Stimulated activated CD4-positive, alpha-beta T cell treated with anti-CD3 and anti-CD28 coated beads, TNF-alpha, amount 100 ng/mL, for 4 hours (primary cell): ENCODE measurements around the gene KLF13.

Source experiments
- DNase-seq, 3 experiments: peaks; one replicate each; pipeline ENCODE4 v3.0.0-alpha.2; 2020; ENCODE audit warnings: low read depth in 3 of 3

KLF13 gene

DNA sequence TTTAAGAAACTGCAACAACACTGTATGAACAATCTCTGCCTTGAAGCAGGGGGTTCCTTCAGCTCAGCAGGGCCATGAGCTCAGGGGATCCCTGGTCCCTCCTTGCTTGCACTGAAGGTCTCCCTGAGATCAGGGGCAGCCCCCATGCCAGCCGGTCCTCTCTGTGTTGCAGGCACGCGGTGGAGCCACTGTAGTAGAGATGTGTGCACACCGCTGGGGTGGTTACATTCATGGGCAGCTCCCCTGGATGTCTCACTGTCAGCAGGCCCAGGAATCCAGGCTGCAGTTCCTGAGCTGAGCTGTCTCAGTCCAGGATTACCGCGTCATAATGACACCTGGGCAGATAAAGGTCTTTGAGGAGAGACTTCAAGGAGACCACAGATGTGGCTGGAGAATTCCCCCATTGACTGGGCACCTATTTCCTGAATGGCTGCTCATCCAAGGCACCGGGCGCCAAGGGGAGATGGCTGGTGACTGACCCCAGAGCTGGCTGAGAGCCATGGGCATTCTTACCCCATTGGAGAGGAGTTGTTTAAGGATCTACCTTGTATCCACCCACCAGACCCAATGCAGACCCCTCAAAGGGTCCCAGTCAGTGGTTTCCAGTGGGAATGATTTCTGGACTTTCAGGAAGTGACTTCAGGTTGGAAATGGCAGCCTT lies 10.4 kb upstream of the KLF13 start:
- no peak for DNase-seq

DNA sequence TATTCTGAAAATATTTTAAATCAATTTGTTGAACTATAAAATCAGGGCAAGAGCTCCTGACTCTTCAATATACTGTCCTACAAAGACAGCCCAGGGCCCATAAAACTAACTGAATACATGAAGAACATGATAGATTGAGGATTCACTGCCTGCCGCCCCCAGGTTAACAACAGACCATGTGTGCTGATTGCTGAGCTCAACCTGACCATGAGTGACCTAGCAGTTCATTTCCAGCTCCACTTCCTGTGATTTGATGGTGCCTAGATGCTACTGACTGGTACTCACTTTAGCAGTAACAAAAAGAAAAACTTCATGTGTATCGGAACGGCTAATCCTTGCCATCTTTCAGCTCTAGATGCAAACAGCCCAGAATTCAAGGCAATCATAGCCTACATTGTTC lies 9.6 kb upstream of the KLF13 start:
- DNase-seq = no peak

DNA sequence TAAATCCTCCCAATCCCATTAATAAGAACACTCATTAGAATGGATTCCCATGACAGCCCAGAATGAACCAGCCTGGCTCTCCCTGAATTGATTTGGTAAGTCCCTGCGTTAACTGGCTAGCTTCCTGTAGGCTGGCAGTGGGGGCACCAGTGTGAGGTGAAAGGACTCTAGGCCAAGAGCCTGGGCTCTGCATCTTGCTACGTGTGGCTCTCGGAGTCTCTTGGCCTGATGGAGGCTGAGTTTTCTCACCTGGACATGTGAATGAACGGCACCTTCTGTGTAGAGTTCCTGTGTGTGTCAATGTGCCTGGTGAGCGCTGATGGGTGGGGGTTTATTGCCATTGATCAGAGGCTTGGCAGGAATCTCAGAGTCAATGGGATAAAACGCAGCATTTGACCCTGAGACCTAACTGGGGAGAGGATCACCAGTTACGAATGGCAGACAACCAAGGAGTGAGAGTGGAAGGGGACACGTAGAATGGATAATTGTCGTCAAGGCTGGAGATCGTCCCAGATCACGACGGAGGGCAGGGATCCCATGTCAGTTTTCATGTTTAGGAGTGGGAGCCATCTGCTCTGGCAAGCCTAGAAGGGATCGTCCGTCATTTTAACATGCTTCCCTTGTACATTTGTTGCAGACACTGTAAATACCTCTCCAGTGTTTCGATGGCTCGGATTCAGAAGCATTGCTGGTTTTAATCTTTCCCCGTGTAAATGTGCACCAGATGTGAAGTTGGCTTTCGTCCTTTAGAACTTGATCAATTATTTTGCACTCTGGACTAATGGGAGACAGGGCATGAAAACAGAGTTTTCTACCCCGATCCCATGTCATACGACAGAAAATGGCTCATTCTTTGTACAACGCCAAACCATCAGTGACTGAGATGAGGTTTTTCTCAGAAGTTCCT lies 9.0 kb upstream of the KLF13 start:
- no peak for DNase-seq

DNA sequence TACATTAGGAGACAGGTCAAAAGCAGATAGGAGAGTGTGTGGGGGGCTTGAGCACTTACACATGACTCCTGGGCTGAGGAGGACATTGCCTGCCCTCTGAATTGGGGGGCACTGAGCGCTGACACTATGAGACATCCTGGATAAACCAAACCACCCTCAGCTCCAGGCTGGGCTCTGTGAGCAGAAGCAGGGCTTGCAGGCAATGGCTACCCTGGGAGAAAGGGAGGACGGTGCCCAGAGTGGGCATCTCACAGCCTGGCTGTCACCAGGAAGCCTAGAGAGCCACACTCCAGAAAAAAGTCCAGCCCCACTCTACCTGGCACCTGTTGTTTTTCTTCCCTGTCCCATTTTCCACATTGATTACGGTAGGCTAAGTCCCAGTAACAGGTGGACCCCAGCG lies 8.2 kb upstream of the KLF13 start:
- no peak for DNase-seq

DNA sequence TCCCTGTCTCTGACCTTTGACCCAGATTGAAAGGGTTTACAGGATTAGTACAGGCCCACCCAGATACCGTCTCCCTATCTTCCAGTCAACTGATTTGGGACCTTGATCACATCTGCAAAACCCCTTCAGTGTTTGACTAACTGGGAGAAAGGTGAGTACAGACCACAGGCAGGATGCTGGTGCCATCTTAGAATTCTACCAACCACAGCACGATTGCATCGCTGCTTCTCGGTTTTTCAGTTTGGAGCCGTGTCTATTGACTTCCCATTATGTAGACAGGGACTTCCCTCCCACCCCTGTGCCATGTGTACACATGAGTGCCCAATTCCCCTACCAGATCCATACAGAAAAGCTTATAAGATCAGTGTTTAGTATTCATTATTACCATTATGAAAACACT lies 6.6 kb upstream of the KLF13 start:
- DNase-seq = no peak

DNA sequence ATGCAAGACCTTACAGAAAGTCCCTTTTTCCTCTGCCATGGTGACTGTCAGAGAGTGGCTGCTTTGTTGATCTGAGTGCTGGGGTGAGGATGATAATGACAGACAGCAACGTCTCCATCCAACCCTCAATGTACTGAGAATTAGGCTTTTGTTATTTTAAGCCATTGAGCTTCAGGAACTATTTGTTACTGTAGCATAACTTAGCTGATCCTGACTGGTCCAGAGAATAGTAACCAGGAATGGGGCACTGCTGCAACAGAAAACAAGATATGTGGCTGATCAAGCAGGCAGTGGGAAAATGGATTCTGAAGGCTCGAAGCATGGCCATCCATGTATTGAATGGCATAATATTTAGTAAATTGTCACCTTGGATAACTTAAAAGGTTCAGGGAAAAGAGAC lies 5.2 kb upstream of the KLF13 start:
- DNase-seq = no peak

DNA sequence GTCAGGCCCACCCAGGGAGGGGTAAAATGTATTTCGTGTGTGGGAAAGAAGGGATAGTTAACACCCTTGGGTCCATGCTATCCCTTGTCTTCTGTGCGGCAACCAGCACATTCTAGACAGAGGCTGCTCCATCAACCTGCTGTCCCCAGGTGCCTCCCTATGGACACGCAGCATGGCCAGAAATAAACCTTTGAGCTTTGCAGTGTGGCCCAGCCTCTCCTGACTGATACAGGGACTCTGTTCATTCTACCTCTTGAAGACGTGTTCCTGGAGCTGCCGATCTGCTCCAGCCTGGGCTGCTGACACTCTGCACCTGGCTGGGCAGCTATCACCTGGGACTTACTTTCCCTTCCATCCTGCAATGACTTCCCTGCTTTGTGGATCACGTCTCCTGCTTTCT lies 4.1 kb upstream of the KLF13 start:
- DNase-seq = no peak

DNA sequence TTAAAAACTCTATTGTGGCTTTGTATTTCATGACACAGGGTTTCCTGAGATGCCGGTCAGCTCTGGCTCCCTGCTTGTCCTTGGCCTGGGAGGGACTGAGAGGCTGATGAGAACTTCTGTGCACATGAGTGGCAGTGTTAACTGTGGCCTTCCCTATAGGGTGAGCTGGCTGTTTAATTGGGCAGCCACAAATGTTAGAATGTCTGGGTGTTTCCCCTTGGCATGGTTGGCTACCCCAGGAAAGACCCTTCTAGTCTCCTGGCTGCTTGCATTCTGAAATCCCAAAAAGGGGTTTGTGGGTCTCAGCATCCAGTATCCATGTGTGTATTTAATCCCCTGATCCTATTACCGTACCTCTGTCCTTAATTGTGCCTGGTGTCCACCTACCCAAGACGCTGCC lies 3.0 kb upstream of the KLF13 start:
- DNase-seq = no peak

DNA sequence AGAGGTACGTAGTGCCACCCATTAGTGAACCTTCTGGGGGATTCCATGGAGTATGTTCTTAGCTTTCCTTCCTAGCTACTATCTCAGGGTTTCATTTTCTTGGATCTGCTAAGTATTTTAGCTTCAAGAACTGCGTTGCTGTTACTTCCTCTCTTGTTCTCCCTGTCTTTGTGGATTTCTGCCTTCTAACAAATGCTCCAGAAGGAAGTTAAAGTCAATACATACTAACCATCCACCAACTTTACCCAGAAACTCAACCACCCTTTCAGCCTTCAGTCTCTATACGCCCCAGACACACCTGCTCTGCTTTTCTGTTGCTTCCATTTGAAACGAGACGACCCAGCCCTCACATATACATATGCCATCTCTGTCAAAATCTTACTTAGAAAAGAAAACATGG lies 2.4 kb upstream of the KLF13 start:
- no peak for DNase-seq

DNA sequence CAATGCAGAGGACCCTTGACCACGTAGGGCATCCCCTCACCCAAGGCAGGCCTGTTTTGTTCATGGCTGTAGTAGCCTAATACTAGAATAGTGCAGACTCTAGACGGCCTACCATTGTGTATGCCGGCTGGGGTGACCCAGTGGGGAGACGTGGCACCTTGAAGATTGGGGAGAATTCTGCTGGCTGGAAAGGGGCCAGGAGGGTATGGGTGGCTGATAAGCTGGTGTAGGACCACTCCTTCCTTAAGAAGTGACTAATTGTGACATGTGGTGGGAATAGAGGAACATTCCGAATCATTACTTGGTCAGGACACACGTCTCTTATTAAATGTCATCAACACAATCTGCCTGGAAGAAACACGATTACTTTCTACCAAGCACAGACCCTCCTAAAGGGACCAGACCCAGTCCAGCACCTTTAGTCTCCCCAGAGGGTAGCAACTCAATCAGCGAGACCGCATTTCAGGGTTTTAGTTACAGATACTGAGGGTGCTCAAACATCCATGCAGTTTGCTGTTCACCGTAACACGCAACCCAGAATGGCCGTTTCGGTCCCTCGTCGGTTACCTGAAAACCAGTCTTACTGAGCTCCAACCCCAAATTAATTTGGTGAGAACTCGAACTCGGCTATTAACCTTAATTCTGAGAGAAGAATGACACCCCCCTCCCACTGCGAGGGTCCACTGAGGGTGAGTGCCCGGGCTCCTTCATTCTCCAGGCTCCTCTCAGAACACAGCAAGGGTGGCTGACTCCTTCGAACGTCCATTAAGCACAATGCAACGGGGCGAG lies 1.6 kb upstream of the KLF13 start:
- DNase-seq = no peak

DNA sequence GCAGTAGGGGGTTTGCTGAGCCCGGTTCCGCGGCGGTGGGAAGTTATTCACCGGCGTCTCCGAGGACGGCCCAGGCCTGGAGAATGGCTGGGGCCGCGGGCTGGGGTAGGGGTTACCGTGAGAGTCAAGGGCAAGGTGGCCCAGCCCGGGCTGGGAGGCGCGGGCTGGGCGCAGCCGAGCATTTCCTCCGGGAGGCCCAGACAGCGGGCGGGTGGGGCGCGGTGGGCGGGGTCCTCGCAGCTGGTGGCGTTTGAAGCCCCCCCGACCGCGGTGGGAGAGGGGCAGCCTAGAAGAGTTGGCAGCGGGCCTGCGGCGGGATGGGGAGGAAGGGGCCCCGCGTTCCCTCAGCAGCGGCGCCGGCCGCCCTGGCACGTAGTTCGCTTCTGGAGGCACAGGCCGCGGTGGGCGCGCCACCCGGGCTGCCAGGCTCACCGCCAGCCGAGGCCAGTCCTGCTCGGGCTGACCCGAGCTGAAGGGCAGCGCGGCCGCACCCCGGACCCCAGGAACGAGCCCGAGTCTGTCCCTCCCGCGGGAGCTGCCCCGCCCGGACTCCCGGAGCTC lies 960 bp upstream of the KLF13 start:
- peak; percentile 27 to 46 (median 28) for DNase-seq

DNA sequence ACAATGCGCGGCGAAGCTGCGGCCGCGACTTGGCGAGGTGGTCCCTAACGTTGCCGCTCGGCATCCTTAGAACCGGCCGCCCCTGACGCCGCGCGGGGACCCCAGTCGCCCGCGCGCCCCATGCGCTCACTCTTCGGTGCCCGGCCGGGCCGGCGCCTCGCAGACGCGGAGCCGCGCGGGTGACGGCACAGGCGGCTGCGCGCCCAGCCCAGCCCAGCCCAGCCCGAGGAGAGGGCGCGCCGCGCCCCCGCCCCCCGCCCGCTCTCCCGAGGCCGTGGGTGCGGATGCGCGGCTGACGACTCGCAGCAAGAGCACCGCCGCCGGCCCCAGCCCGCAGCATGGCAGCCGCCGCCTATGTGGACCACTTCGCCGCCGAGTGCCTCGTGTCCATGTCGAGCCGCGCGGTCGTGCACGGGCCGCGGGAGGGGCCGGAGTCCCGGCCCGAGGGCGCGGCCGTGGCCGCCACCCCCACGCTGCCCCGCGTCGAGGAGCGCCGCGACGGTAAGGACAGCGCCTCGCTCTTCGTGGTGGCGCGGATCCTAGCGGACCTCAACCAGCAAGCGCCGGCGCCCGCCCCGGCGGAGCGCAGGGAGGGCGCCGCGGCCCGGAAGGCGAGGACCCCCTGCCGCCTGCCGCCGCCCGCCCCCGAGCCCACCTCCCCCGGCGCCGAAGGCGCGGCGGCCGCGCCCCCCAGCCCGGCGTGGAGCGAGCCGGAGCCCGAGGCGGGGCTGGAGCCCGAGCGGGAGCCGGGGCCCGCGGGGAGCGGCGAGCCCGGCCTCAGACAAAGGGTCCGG lies 437 bp downstream of the KLF13 start:
- peak; percentile 55 to 68 (median 60) for DNase-seq

DNA sequence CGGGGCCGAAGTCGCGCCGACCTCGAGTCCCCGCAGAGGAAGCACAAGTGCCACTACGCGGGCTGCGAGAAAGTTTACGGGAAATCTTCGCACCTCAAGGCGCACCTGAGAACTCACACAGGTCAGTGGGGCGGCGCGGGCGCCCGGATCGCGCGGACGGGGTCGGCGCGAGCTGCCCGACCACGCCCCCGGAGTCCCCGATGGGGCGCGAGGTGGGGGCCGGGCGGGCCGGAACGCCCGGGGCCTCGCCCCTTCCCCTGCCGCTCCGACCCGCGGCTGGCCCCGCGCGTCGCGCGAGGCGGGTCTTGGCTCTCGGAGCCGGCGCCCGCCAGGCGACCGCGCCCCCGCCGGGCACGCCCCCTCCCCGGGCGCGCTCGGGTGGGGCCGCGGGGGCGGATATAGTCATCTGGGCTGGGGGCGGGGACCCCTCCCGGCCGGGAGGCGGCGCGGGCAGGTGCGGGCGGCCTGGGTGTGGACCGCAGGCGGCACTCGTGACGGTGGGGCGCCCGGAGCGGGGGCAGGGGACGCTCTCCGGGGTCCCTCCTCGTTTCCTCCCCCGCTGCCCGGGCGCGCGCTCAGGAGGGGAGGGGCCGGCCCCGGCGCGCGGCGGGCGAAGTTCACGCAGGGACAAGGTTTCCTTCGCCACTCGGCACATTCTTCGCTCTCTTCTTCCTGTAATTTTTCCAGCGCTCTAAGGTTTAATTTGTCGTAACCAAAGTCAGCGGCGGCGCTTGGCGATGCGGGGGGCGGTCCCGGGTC lies 1.2 kb downstream of the KLF13 start:
- peak; percentile 60 to 73 (median 70) for DNase-seq

DNA sequence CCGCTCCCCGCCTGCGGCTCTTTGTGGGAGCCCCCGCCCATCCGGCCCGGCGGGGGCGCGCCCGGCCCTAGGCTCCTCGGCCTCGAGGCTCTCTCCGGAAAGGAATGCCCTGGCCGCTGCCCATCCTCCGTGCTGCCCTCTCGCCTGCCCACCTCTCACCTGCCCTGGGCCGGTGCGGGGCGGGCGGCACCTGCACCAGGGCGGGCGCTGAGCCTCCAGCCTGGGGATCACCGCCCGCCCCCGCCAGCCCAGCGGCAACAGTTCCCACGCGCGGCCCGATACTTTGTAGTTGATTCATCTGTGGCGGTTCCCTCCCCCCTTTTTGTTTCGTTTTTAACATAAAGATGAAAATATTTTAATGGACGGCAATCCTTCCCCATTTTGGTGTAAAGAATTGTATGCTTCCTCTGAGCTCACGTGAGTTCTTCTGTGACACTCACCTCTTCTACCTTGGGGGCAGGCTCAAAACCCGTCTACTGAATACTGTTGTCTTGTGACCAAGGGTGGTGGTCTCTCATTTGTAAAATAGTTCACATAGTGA lies 1.9 kb downstream of the KLF13 start:
- peak; percentile 71 to 79 (median 76) for DNase-seq

DNA sequence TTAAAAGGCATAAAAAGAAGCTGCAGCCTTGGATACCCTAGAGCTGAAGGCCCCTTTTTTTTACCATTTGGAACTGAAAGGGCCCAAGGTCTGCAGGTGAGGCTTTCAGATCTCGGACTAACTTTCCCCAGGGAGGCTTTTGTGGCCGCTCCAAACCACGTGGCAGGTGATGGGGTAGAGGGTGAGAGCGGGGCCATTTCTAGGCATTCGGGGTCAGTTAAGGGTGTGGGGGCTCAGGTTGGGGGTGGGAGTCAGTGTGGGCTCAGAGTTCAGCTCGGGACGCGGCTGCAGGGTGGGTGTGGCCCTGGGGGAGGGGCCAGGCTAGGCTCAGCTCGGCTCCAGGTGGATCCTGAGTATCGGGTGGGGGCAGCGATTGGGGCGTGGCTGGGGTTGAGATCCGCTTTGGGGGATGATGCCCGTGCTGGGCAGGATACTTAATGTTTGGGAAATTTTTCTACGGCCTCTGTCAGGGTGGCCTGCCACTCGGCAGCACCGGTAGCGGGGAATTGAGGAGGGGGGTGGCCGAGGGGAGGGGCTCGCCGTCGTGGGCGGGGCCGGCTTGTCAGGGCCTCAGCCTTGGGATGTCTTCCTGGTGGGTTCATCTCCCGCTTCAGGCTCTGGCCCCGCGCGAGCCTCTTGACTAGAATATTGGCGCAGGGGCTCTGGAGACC lies 2.5 kb downstream of the KLF13 start:
- no peak for DNase-seq

DNA sequence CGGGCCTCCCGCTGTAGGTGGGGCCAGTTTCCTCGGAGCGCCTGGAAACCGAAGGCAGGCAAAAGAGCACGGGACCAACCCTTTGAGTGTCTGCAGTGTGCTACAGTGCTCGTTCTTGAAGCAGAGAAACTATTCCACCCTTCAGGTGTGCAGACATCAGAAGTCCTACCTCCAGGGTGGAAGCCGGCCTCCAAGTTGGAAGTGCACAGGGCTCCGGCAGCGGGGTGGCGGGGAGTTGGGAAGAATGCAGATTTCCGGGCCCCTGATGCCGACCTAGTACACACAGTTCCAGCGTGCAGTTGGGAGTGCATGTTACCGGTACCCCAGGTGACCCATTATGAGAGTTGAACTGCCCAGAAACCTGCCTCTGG lies 3.0 kb downstream of the KLF13 start:
- no peak for DNase-seq

DNA sequence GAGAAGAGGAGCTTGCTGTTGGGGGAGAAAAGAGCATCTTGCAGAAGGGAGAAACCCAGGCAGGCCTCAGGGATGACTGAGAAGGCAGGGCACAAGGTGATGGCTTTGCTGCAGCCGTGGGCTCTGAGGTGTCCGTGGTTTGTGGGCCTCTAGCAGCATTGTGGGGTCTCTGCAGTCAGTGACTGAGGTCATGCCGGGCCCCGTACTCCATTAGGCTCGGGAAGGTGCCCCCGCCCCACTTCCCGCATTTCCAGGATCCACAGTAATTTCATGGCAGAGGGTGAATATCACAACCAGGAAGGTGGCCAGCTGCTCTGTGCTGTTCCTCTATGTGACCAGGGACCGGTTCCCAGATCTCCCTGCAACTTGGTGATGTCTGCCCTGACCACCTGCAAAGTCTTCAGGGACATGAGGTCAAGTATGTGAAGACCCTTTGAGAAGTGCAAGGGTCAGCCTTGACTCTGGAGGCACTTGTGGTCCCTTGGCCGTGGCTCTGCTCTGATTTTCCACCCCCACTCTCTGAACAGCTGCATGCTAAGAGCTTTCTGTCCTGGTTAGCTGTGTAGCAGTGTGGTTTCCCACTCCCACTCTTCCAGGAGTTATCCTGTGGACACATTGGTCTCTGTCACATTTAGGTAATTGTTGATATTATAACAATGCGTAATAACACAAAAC lies 3.6 kb downstream of the KLF13 start:
- no peak for DNase-seq

DNA sequence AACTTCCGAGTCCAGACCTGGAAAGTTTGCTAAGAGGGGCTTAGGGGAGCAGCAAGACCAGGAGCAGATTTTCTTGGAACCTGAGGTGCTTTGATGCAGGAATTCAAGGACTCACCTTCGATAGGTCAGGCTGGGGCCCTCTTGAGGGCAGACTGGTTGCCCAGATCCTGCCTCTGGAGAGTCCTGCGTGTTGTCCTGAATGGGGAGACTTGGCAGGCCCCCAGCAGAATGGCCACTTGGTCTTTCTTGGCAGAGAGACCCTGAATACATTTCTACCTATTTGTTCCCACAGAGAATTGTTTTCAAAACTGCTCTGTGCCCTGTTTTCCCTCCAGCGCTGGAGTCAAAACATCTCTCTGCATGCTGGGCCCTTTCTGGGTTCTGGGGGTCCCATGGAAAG lies 4.2 kb downstream of the KLF13 start:
- no peak for DNase-seq

DNA sequence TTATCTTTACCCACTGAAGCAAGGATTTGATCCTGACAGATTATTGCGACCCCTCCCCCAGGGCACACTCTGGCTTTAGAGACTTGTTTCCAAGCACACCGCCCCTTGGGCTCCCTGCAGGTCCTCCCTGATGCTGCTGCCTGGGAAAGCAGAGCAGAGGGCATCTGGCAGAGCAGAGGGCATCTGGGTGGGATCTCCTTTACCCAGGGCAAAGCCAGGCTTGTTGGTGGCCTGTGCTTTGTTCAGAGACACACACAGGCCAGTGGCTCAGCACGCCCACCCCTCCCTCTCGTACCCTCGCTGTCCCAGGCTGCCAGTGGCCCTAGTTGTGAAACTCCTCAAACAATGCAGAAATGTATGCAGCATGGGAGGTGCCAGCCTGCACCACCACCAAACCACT lies 4.8 kb downstream of the KLF13 start:
- DNase-seq = no peak
